Epithelial cell of esophagus (primary cell): Measurements from ENCODE around the gene EVC.

ENCODE experiments used
- DNase-seq: peaks from one replicate; pipeline ENCODE4 v3.0.0; 2010; ENCODE audit warnings: low read depth
- H3K4me3 ChIP-seq: 2 replicates; pipeline ENCODE4 v1.5.1; 2011; ENCODE audit warnings: mild to moderate bottlenecking, low read length, control low read depth
- TF ChIP-seq, protein P1 (sequence below): IDR thresholded peaks from 2 replicates; pipeline ENCODE4 v1.5.1; 2011; ENCODE audit warnings: low read depth, mild to moderate bottlenecking, low read length, control low read depth, inconsistent platforms; ENCODE audit not compliant: insufficient read depth; ENCODE audit errors: missing control alignments

The EVC gene

GRCh38 chr4:5758741-5759140 is 47.7 kb downstream of the EVC start:
- H3K4me3 ChIP-seq = no peak overlapping the region
- TF ChIP-seq, protein P1, sequence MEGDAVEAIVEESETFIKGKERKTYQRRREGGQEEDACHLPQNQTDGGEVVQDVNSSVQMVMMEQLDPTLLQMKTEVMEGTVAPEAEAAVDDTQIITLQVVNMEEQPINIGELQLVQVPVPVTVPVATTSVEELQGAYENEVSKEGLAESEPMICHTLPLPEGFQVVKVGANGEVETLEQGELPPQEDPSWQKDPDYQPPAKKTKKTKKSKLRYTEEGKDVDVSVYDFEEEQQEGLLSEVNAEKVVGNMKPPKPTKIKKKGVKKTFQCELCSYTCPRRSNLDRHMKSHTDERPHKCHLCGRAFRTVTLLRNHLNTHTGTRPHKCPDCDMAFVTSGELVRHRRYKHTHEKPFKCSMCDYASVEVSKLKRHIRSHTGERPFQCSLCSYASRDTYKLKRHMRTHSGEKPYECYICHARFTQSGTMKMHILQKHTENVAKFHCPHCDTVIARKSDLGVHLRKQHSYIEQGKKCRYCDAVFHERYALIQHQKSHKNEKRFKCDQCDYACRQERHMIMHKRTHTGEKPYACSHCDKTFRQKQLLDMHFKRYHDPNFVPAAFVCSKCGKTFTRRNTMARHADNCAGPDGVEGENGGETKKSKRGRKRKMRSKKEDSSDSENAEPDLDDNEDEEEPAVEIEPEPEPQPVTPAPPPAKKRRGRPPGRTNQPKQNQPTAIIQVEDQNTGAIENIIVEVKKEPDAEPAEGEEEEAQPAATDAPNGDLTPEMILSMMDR = no peak
- peak; percentile 99 for DNase-seq

DNA sequence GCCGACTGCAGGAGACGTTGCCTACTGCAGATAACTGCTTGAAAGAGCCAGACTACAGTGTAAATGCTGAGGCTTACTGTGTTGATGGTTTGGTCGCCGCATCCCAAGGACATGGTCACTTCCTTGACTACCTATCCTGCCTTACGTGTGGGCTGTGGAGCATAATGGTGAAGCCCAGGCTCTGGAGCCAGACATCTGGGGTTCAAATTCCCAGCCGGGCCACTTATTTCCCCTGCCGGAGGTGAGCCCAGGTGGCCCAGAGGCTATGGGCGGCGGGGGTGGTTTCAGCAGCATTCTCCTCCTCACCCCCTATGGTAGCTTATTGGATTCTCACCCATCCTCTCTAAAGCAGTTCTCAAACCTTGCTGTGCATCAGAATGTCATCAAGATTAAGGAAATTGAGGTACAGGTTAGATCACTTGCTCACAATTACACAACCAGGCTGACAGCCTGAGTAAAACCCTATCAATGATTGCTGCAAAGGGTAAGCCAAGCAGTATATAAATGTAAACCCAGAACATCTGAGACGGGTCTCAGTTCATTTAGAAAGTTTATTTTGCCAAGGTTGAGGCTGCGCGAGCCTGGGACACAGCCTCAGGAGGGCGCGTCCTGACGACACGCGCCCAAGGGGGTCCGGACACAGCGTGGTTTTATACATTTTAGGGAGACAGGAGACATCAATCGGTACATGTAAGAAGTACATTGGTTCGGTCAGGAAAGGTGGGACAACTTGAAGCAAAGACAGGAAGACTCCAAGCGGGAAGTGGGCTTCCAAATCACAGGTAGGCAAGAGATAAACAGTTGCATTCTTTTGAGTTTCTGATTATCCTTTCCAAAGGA is 48.5 kb downstream of the EVC start:
- no peak overlapping the region for H3K4me3 ChIP-seq
- TF ChIP-seq, protein P1 = no peak
- peak; percentile 71 for DNase-seq

DNA sequence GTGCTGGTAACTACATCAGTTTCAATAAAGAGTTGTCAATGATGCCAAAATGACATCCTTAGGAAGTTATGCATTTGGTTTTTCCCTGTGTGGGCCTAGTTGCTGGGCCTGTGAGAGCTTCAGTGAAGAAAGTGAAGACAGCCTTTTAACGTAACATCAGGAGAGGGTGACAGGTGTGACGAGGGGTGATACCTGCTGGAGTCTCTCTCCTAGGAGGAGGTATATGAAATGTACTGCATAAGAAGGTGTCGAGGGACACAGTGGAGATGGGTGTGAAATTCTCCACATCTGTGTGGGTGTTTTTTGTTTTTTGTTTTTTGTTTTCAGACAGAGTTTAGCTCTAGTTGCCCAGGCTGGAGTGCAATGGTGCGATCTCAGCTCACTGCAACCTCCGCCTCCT is 49.2 kb downstream of the EVC start:
- no peak for DNase-seq
- H3K4me3 ChIP-seq = no peak overlapping the region
- TF ChIP-seq, protein P1 = no peak

DNA sequence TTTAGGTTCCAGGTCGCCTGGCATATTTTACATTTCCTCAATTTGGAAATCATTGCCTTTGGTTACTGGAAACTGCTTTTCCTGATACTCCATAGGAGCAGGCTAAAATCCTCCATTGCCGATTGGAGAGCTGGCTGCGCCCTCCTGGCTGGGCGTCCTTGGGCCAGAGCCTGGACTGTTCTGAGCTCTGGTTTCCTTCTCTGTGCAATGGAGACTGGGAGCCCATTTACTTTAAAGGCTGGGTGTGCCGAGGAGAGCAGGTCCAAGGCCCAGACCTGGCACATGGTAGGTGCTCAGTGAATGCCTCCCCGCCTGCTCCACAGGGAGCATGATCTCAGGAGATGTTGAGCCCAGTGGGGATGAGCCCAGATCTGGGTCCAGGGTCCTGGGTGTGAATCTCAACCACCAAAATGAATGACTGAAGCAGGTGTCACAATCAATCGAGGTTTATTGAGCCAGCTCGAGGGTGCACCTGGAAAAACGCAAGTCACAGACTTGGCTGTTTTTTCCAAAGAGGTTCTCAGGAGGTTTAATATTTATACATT is 50.0 kb downstream of the EVC start:
- H3K4me3 ChIP-seq = no peak overlapping the region
- TF ChIP-seq, protein P1 = no peak
- no peak for DNase-seq

DNA sequence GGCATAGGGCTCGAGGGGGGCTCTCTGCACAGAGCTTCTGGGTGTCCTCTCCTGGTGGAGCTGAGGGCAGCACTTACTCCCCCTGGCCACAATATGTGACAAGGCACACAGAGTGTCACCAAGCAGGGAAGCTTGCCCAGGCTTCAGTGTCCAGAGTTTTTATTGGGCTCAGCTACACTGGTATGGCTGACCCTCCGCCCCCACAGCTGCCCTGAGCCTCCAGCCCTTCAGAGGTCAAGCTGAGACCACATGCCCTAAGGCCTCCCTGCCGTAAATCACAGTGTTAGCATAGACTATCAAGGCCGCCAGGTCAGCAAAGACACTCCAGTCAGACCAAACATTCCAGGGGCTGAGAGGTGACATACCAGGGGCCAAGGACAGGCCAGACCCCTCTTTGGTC is 59.0 kb downstream of the EVC start:
- TF ChIP-seq, protein P1 = no peak
- DNase-seq = no peak
- no peak overlapping the region for H3K4me3 ChIP-seq

DNA sequence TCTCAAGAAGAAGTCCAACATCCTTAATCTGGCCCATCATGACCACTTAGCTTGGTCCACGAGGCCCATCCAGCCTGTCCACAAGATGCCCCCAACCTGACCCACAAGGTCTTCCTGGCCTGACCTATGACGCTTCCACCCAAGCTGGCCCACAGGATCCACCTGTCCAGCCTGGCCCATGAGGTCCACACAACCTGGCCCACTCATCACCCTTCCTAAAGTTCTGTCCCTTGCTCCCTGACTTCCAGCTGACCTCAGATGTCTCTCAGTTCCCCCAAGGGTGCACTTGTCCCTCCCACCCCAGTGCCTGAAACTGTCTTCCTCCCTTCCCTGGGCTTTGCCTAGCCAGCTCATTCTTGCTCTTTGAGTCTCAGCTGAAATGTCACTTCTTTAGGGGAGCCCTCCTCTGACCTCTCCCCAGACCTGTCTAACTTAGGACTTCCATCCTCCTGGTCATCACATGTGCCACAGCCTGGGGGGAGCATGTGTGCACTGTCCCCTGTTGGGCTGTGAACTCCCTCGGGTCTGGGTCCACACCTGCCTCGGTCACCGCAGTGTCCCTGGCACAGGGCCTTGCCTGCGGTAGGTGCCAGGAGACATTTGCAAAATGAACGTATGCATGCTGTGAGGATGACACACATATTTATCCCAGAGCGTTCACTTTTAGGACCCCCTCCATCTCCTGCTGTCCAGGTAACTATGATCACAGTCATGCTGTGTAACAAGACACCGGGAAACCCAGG is 61.7 kb downstream of the EVC start:
- no peak for DNase-seq
- TF ChIP-seq, protein P1 = no peak
- H3K4me3 ChIP-seq = no peak overlapping the region
